Liver (tissue), 9 donors: ENCODE measurements around the gene CUL2. TPM values are rescaled to one million over a fixed set of nuclear protein-coding genes. Genes with fewer than 3 reads are reported as not detected.

ENCODE experiments used
- DNase-seq: peaks from one replicate; pipeline ENCODE4 v3.0.0-alpha.2; 2017; ENCODE audit warnings: low spot score
- H3K27ac ChIP-seq, 2 donors: one replicate each; pipeline ENCODE4 v1.7.0; 2013; ENCODE audit warnings: inconsistent platforms in 2 of 2, low read length in 2 of 2, control low read depth in 1 of 2, low read depth in 1 of 2, mild to moderate bottlenecking in 1 of 2
- H3K27me3 ChIP-seq, 4 donors: one replicate each; pipeline versions ENCODE4 v1.6.1 to v1.7.0; 2013; ENCODE audit warnings: low read length in 3 of 4, inconsistent platforms in 1 of 4, mild to moderate bottlenecking in 1 of 4, moderate library complexity in 1 of 4; ENCODE audit not compliant: control insufficient read depth in 4 of 4, insufficient read depth in 4 of 4
- H3K36me3 ChIP-seq, 4 donors: one replicate each; pipeline versions ENCODE4 v1.6.1 to v1.7.0; 2013; ENCODE audit warnings: low read length in 3 of 4, mild to moderate bottlenecking in 3 of 4, low read depth in 1 of 4, moderate library complexity in 1 of 4; ENCODE audit not compliant: control insufficient read depth in 4 of 4, insufficient read depth in 3 of 4
- H3K4me1 ChIP-seq, 4 donors: one replicate each; pipeline versions ENCODE4 v1.6.1 to v1.7.0; 2013; ENCODE audit warnings: low read length in 3 of 4, mild to moderate bottlenecking in 3 of 4, moderate library complexity in 1 of 4; ENCODE audit not compliant: control insufficient read depth in 4 of 4, insufficient read depth in 4 of 4
- H3K4me3 ChIP-seq, 3 donors: one replicate each; pipeline versions ENCODE4 v1.6.1 to v1.7.0; 2013; ENCODE audit warnings: low read length in 3 of 3, control low read depth in 1 of 3, low read depth in 1 of 3, mild to moderate bottlenecking in 1 of 3
- H3K9ac ChIP-seq, 2 donors: one replicate each; pipeline ENCODE4 v1.7.0; 2013; ENCODE audit warnings: low read length in 2 of 2, mild to moderate bottlenecking in 2 of 2, moderate library complexity in 2 of 2, control low read depth in 1 of 2, low read depth in 1 of 2
- H3K9me3 ChIP-seq, 4 donors: one replicate each; pipeline versions ENCODE4 v1.6.1 to v1.7.0; 2013; ENCODE audit warnings: low read length in 3 of 4; ENCODE audit not compliant: control insufficient read depth in 4 of 4
- CTCF ChIP-seq: fragments of 150-350 bp; IDR thresholded peaks from 2 replicates; pipeline ENCODE4 v1.5.1; 2017; ENCODE audit warnings: improper control_type of control experiment, low read depth, low read length; ENCODE audit not compliant: missing input control
- EGR1 ChIP-seq, 2 donors: IDR thresholded peaks; 2 replicates each; pipeline ENCODE4 v1.6.1; 2016 to 2018; ENCODE audit warnings: antibody characterized with exemption in 2 of 2, low read depth in 2 of 2
- FOXA1 ChIP-seq: IDR thresholded peaks from 2 replicates; pipeline ENCODE4 v1.6.1; 2016; ENCODE audit warnings: antibody characterized with exemption
- FOXA2 ChIP-seq: IDR thresholded peaks from 2 replicates; pipeline ENCODE4 v1.6.1; 2016; ENCODE audit warnings: antibody characterized with exemption
- GABPA ChIP-seq, 2 donors: IDR thresholded peaks in 1 of 2; conservative IDR thresholded peaks in 1 of 2; 2 replicates each; pipeline ENCODE4 v1.6.1; 2016; ENCODE audit warnings: antibody characterized with exemption in 2 of 2, mild to moderate bottlenecking in 1 of 2, moderate library complexity in 1 of 2
- HNF4A ChIP-seq, 2 donors: conservative IDR thresholded peaks; 2 replicates each; pipeline ENCODE4 v1.6.1; 2016; ENCODE audit warnings: antibody characterized with exemption in 2 of 2, mild to moderate bottlenecking in 2 of 2
- HNF4G ChIP-seq: IDR thresholded peaks from 2 replicates; pipeline ENCODE4 v1.6.1; 2016; ENCODE audit warnings: antibody characterized with exemption
- JUND ChIP-seq, 2 donors: IDR thresholded peaks; 2 replicates each; pipeline ENCODE4 v1.6.1; 2016; ENCODE audit warnings: antibody characterized with exemption in 2 of 2
- MAX ChIP-seq: IDR thresholded peaks from 2 replicates; pipeline ENCODE4 v1.6.1; 2016; ENCODE audit warnings: antibody characterized with exemption
- NR2F2 ChIP-seq: IDR thresholded peaks from 2 replicates; pipeline ENCODE4 v1.6.1; 2016; ENCODE audit warnings: antibody characterized with exemption
- RAD21 ChIP-seq, 2 donors: IDR thresholded peaks; 2 replicates each; pipeline ENCODE4 v1.6.1; 2016; ENCODE audit warnings: antibody characterized with exemption in 2 of 2, mild to moderate bottlenecking in 2 of 2
- REST ChIP-seq: IDR thresholded peaks from 2 replicates; pipeline ENCODE4 v1.6.1; 2016; ENCODE audit warnings: antibody characterized with exemption, mild to moderate bottlenecking
- RXRA ChIP-seq, 2 donors: IDR thresholded peaks; 2 replicates each; pipeline ENCODE4 v1.6.1; 2017 to 2018; ENCODE audit warnings: antibody characterized with exemption in 2 of 2, mild to moderate bottlenecking in 1 of 2
- SP1 ChIP-seq: IDR thresholded peaks from 2 replicates; pipeline ENCODE4 v1.6.1; 2018; ENCODE audit warnings: antibody characterized with exemption, mild to moderate bottlenecking
- TAF1 ChIP-seq: conservative IDR thresholded peaks from 2 replicates; pipeline ENCODE4 v1.6.1; 2016; ENCODE audit warnings: antibody characterized with exemption, mild to moderate bottlenecking
- YY1 ChIP-seq: IDR thresholded peaks from 2 replicates; pipeline ENCODE4 v1.6.1; 2016; ENCODE audit warnings: antibody characterized with exemption, mild to moderate bottlenecking
- whole genome bisulfite sequencing: extraction: QIAGEN DNeasy Blood & Tissue Kit; methylation state at CpG from one replicate; pipeline ENCODE4 v1.1.7; 2013; 5-methylcytosine and 5-hydroxymethylcytosine counted together
- polyA plus RNA-seq, 2 donors: library from polyadenylated mRNA; stranded (reverse) in 1 of 2; unstranded in 1 of 2; fragments of 200-250 nt in 1 of 2; fragments of >200 nt in 1 of 2; fragmentation: Nextera tagmentation in 1 of 2; extraction: Ambion mirVana in 1 of 2; gene quantifications; one replicate each; pipeline versions ENCODE4 v1.2.1 to v1.2.3, GENCODE V29; 2013 to 2015
- total RNA-seq, 2 donors: library from RNA; depleted of rRNA; stranded (reverse); fragments of >200 nt; gene quantifications; one replicate each; pipeline ENCODE4 v1.2.3, GENCODE V29; 2014
- TF ChIP-seq, protein P1 (sequence below): IDR thresholded peaks from 2 replicates; pipeline ENCODE4 v1.6.1; 2016; ENCODE audit warnings: antibody characterized with exemption
- donor health status: healthy.
- donor health status: healthy.
- donor health status: healthy.
- donor health status: healthy.
- donor health status: healthy.

The CUL2 gene
- total and polyA plus RNA-seq, 4 donors = 8.6 to 14.1 (median 12.1) TPM

DNA sequence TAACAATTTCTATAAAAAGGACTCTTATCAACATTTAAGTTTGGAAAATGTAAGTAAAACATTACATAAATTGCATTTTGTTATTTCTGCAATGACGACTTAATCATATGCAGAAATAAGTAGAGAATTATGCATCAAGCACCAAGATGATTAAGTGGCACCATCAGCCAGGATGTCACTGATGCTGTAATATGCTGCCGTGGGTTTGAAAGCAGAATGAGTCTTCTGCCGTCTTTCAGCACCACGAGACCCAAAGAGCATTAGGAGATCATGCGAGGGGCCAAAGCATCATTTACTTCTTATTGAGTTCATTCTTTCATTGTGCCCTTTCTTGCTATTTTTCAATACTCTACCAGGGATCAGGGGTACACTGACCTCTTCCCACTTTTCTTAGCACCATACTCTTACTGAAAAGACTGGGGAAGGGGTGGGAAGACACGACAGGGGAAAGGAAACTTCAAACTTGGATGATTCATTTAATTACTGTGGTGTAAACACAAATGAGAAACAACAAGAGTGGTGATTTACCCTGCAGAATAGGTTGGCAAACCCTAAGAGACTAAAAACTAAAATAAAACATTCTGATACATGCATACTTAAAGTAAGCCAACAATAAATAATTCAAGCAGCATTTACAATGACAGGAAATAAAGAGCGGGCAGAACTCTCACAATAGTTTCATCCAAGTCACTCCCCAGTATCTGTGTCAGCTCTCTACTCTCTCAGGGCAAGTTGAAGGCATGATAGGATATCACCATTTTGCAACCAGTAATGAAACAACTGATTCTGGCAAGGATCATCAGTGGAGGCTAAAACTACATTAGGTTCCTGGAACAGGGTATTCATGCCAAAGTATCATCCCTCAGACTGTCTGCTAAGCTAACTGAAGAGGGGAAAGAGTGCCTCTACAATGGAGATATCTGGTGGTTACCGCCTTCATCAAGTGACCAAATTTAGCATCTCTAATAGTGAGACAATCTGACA is 70.8 kb downstream of the CUL2 start:
- Histone ChIP-seq H3K27ac (no peak overlapping the region), H3K4me3 (no peak overlapping the region), H3K9ac (no peak overlapping the region), H3K9me3 (no peaks in the 10 kb centered on the region), H3K36me3 (peaks cover 3 to 24% (median 16%) of the 10 kb centered on the region in 4 donors), H3K27me3 (no peaks in the 10 kb centered on the region), H3K4me1 (no peaks in the 10 kb centered on the region)
- no peak for DNase-seq
- 86% methylated on average over 8 of the region's 8 CpGs for WGBS
- TF ChIP-seq HNF4G (no peak), REST (no peak), MAX (no peak), GABPA (IDR thresholded peaks at IDR 0.05 in 1 of 2, conservative IDR thresholded peaks at IDR 0.05 in 1 of 2) (no peak), TAF1 (no peak), RXRA (IDR thresholded peaks at IDR 0.05) (no peak), RAD21 (IDR thresholded peaks at IDR 0.05) (no peak), HNF4A (conservative IDR thresholded peaks at IDR 0.05) (no peak), YY1 (no peak)

DNA sequence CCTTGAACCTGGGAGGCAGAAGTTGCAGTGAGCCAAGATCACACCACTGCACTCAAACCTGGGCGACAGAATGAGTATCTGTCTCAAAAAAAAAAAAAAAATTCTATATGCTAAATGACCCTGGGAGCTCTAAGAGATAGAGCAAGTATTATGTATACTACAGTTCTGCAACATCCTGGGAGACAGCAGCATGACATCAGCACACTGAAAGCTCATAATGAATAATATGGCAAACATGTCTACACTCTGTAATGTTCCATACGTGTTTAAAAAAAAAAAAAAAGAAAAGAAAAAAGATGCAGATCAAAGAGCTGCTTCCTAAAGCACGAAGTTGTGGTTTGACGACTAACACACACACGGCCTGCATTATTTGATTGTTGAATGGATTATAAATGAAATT is 72.5 kb downstream of the CUL2 start:
- Histone ChIP-seq H3K4me1 (no peaks in the 10 kb centered on the region), H3K27me3 (no peaks in the 10 kb centered on the region), H3K9ac (no peak overlapping the region), H3K4me3 (no peak overlapping the region), H3K27ac (no peak overlapping the region), H3K36me3 (peaks cover 3 to 19% (median 15%) of the 10 kb centered on the region in 4 donors), H3K9me3 (no peaks in the 10 kb centered on the region)
- no peak for DNase-seq
- WGBS = 92% methylated on average over 5 of the region's 5 CpGs
- TF ChIP-seq TAF1 (no peak), HNF4G (no peak), EGR1 (IDR thresholded peaks at IDR 0.05; ENCODE audit: low read depth in 2 of 2) (no peak), FOXA1 (no peak), HNF4A (conservative IDR thresholded peaks at IDR 0.05) (no peak), NR2F2 (no peak), JUND (IDR thresholded peaks at IDR 0.05) (no peak), CTCF (no peak), FOXA2 (no peak), MAX (no peak), SP1 (no peak), RAD21 (IDR thresholded peaks at IDR 0.05) (no peak)
- TF ChIP-seq, protein P1, sequence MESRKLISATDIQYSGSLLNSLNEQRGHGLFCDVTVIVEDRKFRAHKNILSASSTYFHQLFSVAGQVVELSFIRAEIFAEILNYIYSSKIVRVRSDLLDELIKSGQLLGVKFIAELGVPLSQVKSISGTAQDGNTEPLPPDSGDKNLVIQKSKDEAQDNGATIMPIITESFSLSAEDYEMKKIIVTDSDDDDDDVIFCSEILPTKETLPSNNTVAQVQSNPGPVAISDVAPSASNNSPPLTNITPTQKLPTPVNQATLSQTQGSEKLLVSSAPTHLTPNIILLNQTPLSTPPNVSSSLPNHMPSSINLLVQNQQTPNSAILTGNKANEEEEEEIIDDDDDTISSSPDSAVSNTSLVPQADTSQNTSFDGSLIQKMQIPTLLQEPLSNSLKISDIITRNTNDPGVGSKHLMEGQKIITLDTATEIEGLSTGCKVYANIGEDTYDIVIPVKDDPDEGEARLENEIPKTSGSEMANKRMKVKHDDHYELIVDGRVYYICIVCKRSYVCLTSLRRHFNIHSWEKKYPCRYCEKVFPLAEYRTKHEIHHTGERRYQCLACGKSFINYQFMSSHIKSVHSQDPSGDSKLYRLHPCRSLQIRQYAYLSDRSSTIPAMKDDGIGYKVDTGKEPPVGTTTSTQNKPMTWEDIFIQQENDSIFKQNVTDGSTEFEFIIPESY = no peak
